Skeletal muscle tissue (tissue), 4 donors: Measurements from ENCODE around the gene PLEK2. TPM values are rescaled to one million over a fixed set of nuclear protein-coding genes. Genes with fewer than 3 reads are reported as not detected.

ENCODE experiments used
- H3K27ac ChIP-seq: one replicate; pipeline ENCODE4 v1.7.0; 2013; ENCODE audit warnings: mild to moderate bottlenecking, low read depth, low read length, inconsistent platforms
- H3K27me3 ChIP-seq, 3 donors: one replicate each; pipeline ENCODE4 v1.7.0; 2013; ENCODE audit warnings: low read length in 3 of 3; ENCODE audit not compliant: control insufficient read depth in 3 of 3, insufficient read depth in 3 of 3
- H3K36me3 ChIP-seq, 3 donors: one replicate each; pipeline ENCODE4 v1.7.0; 2013; ENCODE audit warnings: low read length in 3 of 3; ENCODE audit not compliant: control insufficient read depth in 3 of 3, insufficient read depth in 3 of 3
- H3K4me1 ChIP-seq, 3 donors: one replicate each; pipeline ENCODE4 v1.7.0; 2013; ENCODE audit warnings: low read length in 3 of 3, mild to moderate bottlenecking in 3 of 3; ENCODE audit not compliant: control insufficient read depth in 3 of 3, insufficient read depth in 3 of 3
- H3K4me3 ChIP-seq, 3 donors: one replicate each; pipeline ENCODE4 v1.7.0; 2013; ENCODE audit warnings: low read length in 3 of 3
- H3K9ac ChIP-seq, 3 donors: one replicate each; pipeline ENCODE4 v1.7.0; 2013; ENCODE audit warnings: low read length in 3 of 3, mild to moderate bottlenecking in 3 of 3, moderate library complexity in 2 of 3, low read depth in 1 of 3
- H3K9me3 ChIP-seq, 3 donors: one replicate each; pipeline ENCODE4 v1.7.0; 2013; ENCODE audit warnings: low read length in 3 of 3; ENCODE audit not compliant: control insufficient read depth in 3 of 3
- total RNA-seq: library from RNA; depleted of rRNA; stranded (reverse); fragments of >200 nt; gene quantifications from one replicate; pipeline ENCODE4 v1.2.3, GENCODE V29; 2014
- donor health status: Osteomylitis.

Gene PLEK2
- total RNA-seq, 1 donor from 2014 or later, result 3.7 TPM

DNA sequence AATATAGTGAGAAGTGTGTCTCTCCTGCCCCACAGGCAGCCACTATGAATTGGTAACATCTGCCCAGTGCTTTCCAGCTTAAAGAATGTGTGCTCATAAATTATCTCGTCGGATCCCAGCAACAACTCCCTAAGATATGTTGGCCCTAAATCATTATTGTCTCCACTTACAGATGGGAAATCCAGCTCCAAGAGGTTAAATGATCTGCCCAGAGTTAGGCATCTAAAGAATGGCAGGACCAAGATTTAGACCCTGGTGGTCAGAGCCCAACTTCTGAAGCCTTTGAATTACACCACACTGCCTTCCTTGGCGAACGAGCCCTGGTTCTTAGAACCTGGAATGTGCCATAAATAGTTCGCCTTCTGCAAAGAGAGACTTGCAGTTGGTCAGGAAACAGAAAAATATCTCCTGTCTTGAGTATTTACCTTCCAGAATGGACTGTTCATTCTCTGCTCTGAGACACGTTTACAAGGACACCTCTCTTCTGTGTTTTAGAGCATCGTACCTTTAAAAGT lies 20.1 kb upstream of the PLEK2 start:
- Histone ChIP-seq H3K4me1 (peaks cover 30 to 38% (median 37%) of the 10 kb centered on the region in 3 donors), H3K36me3 (no peaks in the 10 kb centered on the region), H3K9ac (no peak overlapping the region), H3K4me3 (no peak overlapping the region), H3K27ac (peak overlapping the region; percentile 17), H3K9me3 (no peaks in the 10 kb centered on the region), H3K27me3 (no peaks in the 10 kb centered on the region)

DNA sequence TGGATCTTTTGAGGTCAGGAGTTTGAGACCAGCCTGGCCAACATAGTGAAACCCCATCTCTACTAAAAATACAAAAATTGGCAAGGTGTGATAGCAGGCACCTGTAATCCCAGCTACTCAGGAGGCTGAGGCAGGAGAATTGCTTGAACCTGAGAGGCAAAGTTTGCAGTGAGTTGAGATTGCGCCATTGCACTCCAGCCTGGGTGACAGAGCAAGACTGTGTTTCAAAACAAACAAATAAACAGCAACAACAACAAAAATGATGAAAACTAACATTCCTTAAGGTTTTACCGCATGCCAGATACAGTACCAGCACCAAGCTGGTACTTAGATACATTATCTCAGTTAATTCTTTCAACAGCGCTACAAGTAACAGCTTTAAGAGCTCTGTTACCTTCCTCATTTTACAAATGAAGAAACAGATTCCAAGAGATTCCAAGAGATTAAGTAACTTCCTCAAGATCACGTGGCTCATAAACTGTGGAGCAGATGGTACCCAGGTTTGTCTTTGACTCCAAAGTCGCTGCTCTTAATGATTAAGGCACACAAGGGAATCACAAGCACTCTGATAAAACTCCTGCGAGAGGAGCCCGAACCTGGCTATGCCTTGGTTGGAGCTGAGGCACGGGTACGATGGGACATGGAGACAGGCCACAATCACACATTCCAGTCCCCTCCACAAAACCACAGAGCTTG lies 17.7 kb upstream of the PLEK2 start:
- Histone ChIP-seq H3K9ac (no peak overlapping the region), H3K4me1 (peaks cover 17 to 27% (median 24%) of the 10 kb centered on the region in 3 donors), H3K4me3 (no peak overlapping the region), H3K36me3 (no peaks in the 10 kb centered on the region), H3K27me3 (peaks cover 0 to 6% (median 0%) of the 10 kb centered on the region in 3 donors), H3K9me3 (no peaks in the 10 kb centered on the region), H3K27ac (no peak overlapping the region)

DNA sequence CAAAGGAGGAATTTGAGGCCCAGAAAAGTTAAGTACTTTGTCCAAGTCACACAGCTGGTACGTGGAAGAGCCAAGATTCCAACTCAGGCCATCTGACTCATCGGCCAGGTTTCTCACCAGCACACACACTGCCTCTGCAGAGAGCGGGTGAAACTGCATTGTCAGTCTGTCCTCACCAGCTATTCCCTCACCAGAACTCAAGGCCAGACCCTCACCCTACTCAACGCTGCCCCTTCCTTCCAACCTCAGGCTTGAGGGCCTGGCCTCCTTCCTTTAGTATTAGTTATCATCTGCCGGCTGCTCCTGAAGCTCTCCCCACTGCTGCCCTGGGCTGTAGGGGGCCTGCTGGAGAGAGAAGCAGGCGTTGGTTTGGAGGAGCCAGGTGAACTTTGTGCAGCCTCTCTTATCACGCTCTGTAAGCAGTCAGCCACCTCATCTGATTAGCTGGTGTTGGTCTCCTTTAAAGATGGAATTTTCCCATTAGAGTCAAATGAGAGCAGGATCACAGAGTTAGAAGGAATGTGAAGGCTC lies 16.6 kb upstream of the PLEK2 start:
- Histone ChIP-seq H3K4me3 (no peak overlapping the region), H3K27ac (no peak overlapping the region), H3K27me3 (peaks cover 0 to 6% (median 0%) of the 10 kb centered on the region in 3 donors), H3K9me3 (no peaks in the 10 kb centered on the region), H3K4me1 (peaks cover 17 to 27% (median 24%) of the 10 kb centered on the region in 3 donors), H3K9ac (no peak overlapping the region), H3K36me3 (no peaks in the 10 kb centered on the region)

DNA sequence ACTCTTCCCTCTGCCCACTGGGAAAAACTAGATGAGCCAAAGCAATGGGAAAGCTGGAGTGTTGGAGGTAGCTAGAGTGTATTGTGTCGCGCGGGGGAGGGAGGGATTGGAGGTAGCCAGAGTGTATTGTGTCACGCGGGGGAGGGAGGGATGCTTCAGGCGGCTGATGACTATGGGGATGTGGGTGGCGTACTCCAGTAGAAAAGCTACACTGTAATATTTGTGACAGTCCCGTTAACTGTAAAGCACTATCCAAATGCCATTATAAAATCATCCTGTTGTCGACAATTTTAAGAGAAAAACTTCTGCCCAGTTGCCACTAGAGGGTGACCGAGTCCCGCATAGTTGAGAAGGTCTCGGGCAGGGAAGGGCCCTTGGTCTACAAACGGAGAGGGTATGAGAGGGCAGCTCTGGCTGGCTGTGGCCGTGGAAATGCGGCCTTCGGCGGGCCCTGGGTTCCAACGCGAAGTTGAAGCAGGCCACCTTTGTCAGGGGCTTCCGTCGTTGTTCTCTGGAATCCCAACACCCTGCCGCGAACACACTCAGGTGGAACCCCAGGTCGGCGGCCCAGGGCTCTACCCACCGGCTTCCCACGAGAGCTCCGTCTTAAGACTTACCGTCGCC lies 15.1 kb upstream of the PLEK2 start:
- H3K9ac ChIP-seq, result peak overlapping the region in 1 of 3 donors; percentile 57
- H3K9me3 ChIP-seq, result no peaks in the 10 kb centered on the region
- no peak overlapping the region for H3K27ac ChIP-seq
- peak overlapping the region in 1 of 3 donors; percentile 35 for H3K4me3 ChIP-seq
- H3K36me3 ChIP-seq, result no peaks in the 10 kb centered on the region
- peaks cover 0 to 6% (median 0%) of the 10 kb centered on the region in 3 donors for H3K27me3 ChIP-seq
- H3K4me1 ChIP-seq, result peaks cover 9 to 19% (median 14%) of the 10 kb centered on the region in 3 donors

DNA sequence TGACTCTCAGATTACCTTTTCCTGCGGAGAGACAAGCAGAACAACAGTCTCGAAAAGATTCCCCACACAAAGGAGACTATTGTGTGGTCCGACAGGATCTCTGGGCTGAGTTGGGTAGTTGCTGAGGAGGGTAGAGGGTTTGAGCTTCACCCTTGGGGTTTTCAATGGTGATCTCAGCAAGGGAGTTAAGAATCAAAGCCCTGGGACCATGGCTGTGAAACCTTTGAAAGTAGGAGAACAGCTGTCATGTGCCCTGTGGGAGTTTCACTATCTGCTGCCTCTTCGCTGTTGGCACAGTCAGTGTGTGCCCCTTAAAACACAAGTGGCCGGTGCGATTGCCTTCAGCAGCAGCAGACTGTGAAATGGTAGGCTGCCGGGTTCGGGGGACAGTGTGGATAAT lies 14.2 kb upstream of the PLEK2 start:
- peaks cover 3 to 11% (median 8%) of the 10 kb centered on the region in 3 donors for H3K4me1 ChIP-seq
- peak overlapping the region in 1 of 3 donors; percentile 35 for H3K4me3 ChIP-seq
- H3K9me3 ChIP-seq, result no peaks in the 10 kb centered on the region
- H3K36me3 ChIP-seq, result no peaks in the 10 kb centered on the region
- no peak overlapping the region for H3K27ac ChIP-seq
- peaks cover 0 to 6% (median 0%) of the 10 kb centered on the region in 3 donors for H3K27me3 ChIP-seq
- peak overlapping the region in 1 of 3 donors; percentile 51 for H3K9ac ChIP-seq

DNA sequence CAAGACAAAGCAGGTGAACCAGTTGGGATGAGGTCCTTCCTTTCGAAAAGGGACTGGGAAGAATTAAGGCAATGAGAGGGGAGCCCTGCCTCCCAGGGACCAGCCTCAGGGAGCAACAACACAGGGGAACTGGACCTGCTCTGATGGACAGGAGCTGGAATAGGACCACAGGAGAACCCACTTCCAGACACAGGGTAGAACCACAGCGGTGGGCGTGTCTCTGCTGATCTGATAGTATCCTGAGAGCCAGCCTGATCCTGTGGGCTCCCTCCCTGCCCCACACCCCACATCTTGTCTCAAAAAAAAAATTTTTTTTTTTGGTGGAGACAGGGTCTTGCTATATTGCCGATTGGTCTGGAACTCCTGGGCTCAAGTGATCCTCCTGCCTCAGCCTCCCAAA lies 13.6 kb upstream of the PLEK2 start:
- H3K36me3 ChIP-seq, result no peaks in the 10 kb centered on the region
- peaks cover 3 to 11% (median 8%) of the 10 kb centered on the region in 3 donors for H3K4me1 ChIP-seq
- H3K4me3 ChIP-seq, result no peak overlapping the region
- H3K27me3 ChIP-seq, result peaks cover 0 to 6% (median 0%) of the 10 kb centered on the region in 3 donors
- H3K27ac ChIP-seq, result no peak overlapping the region
- H3K9ac ChIP-seq, result no peak overlapping the region
- H3K9me3 ChIP-seq, result no peaks in the 10 kb centered on the region

DNA sequence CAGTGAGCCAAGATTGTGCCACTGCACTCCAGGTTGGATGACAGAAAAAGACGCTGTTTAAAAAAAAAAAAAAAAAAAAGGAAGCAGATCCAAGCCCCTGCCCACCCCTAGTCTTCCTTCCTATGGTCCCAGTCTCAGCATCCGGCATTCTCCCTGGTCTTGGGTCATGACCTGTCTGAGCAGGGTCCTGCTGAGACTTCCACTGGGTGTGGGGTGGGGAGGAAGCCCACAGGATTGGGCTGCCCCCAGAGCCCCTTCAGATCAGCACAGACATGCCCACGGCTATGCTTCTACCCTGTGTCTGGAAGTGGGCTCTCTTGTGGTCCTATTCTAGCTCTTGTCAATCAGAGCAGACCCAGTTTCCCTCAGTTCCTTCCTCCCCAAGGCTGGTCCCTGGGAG lies 12.6 kb upstream of the PLEK2 start:
- Histone ChIP-seq H3K27ac (no peak overlapping the region), H3K9ac (no peak overlapping the region), H3K9me3 (no peaks in the 10 kb centered on the region), H3K27me3 (peaks cover 0 to 6% (median 0%) of the 10 kb centered on the region in 3 donors), H3K4me1 (peaks cover 3 to 11% (median 8%) of the 10 kb centered on the region in 3 donors), H3K4me3 (no peak overlapping the region), H3K36me3 (no peaks in the 10 kb centered on the region)

DNA sequence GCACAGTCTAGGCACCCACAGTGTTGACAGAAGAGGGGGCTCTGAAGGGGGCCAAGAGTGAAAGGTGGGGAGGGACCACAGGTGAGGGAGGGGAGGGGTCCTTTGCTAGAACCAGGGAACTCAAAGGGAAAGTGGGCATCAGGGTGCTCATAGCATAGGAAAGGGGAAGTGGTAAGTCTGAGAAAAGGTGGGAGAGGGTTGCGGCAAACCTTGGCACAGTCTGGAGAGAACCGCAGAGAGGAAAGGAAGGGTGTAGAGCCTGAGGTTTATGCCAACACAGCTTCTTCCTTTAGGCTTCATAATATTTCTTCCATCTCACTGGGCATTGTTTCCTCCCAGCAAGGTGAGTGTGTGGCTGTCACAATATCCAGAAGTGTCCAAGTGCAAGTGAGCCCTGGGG lies 11.5 kb upstream of the PLEK2 start:
- Histone ChIP-seq H3K4me3 (no peak overlapping the region), H3K27me3 (peaks cover 0 to 6% (median 0%) of the 10 kb centered on the region in 3 donors), H3K36me3 (no peaks in the 10 kb centered on the region), H3K4me1 (peaks cover 3 to 11% (median 8%) of the 10 kb centered on the region in 3 donors), H3K9me3 (no peaks in the 10 kb centered on the region), H3K9ac (no peak overlapping the region), H3K27ac (no peak overlapping the region)

DNA sequence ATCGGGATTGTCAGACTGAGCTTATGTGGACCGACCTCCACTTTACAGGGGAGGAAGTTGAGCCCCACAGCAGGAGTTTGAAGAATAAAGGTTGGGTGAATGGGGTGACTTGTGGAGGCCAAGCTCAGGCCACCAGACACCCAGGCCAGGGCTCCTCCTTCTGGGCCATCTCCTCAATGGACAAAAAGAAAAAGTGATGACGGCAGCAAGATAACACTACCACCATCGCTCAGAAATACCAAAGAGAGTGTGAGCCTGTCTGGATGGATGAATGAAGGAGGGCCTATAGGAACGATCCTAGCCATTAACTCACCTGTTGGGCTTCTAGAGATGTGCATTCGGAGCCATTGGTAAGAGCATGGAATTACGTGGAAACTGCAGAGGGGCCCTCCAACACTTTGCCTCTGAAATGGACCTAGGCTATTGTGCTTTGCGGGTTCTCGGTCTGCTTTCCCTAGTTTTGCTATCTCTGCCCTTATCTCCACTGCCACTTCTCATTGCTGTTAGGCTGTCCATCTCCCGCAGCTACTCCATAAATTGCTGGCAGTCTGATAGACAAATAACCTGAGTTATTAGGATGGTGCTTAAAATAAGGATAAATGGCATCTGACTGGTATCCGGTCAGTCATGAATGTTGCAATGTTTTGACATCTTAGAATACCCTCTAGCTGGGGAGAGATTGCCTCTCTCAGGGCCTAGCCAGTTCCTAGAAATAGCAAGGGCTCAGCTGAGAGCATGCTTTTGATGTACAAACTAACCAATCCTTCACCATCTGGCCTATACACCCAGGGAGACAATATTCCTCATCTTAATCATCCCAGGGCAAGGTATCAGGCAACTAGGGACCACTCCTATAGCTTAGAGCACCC lies 9.6 kb upstream of the PLEK2 start:
- H3K27ac ChIP-seq, result no peak overlapping the region
- peaks cover 0 to 2% (median 0%) of the 10 kb centered on the region in 3 donors for H3K4me1 ChIP-seq
- H3K9me3 ChIP-seq, result no peaks in the 10 kb centered on the region
- H3K36me3 ChIP-seq, result no peaks in the 10 kb centered on the region
- no peak overlapping the region for H3K9ac ChIP-seq
- no peak overlapping the region for H3K4me3 ChIP-seq
- peaks cover 0 to 6% (median 0%) of the 10 kb centered on the region in 3 donors for H3K27me3 ChIP-seq
